HCT116 (cell line): Measurements from ENCODE around the gene ZNF469. TPM values are rescaled to one million over a fixed set of nuclear protein-coding genes. Genes with fewer than 3 reads are reported as not detected.

Experiments
- ATAC-seq: fragments of 200-7000 bp; cut with Tn5 transposase; 2 replicates; pipeline ENCODE4 v1.9.1; 2020; ENCODE audit warnings: mild to moderate bottlenecking, moderate library complexity
- BruUV-seq: library from RNA; stranded (reverse); fragments of 400-500 nt; replicated peaks from 2 replicates; lab custom pipeline; 2021; lab: Mats Ljungman, UMichigan
- CTCF ChIA-PET: fragments of 300-600 bp; sonication (Branson Sonifier 250); formaldehyde crosslinking; loops from one replicate; lab custom pipeline; 2021; ENCODE audit warnings: antibody characterized with exemption; lab: Charles Lee
- POLR2A ChIA-PET: fragments of 300-600, 350-600 bp; sonication (Branson Sonifier 250); formaldehyde crosslinking; loops from one replicate; lab custom pipeline; 2021; ENCODE audit warnings: antibody characterized with exemption; lab: Charles Lee
- RAD21 ChIA-PET, 2 experiments: fragments of 300-600 bp; sonication (Branson Sonifier 250); formaldehyde crosslinking; loops; one replicate each; lab custom pipeline; 2023; ENCODE audit warnings: low total read pairs in 2 of 2; ENCODE audit not compliant: uncharacterized antibody in 2 of 2, unreplicated experiment in 2 of 2, low non-redundant PET in 1 of 2; lab: Charles Lee
- DNase-seq: peaks from one replicate; pipeline ENCODE4 v3.0.0-alpha.2; 2010; ENCODE audit warnings: low read depth, low spot score
- H2AFZ ChIP-seq: fragments of 200-600 bp; shearing (Covaris generic), sonication (generic); 2 replicates; pipeline ENCODE4 v1.6.1; 2017; ENCODE audit warnings: low read depth, mixed run types, mixed read lengths, antibody characterized with exemption, low read length; ENCODE audit not compliant: poor library complexity, severe bottlenecking
- H3K27ac ChIP-seq: 2 replicates; pipeline ENCODE4 v1.5.1; 2012; ENCODE audit warnings: low read depth, low read length
- H3K27me3 ChIP-seq: fragments of 200-600 bp; sonication (generic); 2 replicates; pipeline ENCODE4 v1.6.1; 2016; ENCODE audit warnings: mixed run types, low read length, mixed read lengths; ENCODE audit not compliant: insufficient read depth
- H3K36me3 ChIP-seq, 2 experiments: fragments of 200-500 bp in 1 of 2; fragments of 200-600 bp in 1 of 2; sonication (Bioruptor generic) in 1 of 2; sonication (generic) in 1 of 2; 2 replicates each; pipeline versions ENCODE4 v1.5.1 to v1.6.1; 2014 to 2016; ENCODE audit warnings: low read length in 2 of 2, inconsistent platforms in 1 of 2, mixed read lengths in 1 of 2, mixed run types in 1 of 2; ENCODE audit not compliant: insufficient read depth in 2 of 2, control insufficient read depth in 1 of 2
- H3K4me1 ChIP-seq, 2 experiments: fragments of 200-600 bp in 1 of 2; sonication (generic) in 1 of 2; 2 replicates each; pipeline versions ENCODE4 v1.5.1 to v1.6.1; 2012 to 2017; ENCODE audit warnings: low read length in 2 of 2, inconsistent platforms in 1 of 2, mild to moderate bottlenecking in 1 of 2, mixed read lengths in 1 of 2, mixed run types in 1 of 2, moderate library complexity in 1 of 2; ENCODE audit not compliant: insufficient read depth in 2 of 2, control insufficient read depth in 1 of 2
- H3K4me2 ChIP-seq: fragments of 200-600 bp; sonication (generic); 2 replicates; pipeline ENCODE4 v1.6.1; 2017; ENCODE audit warnings: mixed run types, low read length, mixed read lengths
- H3K4me3 ChIP-seq, 2 experiments: fragments of 200-600 bp in 1 of 2; sonication (generic) in 1 of 2; replicated peaks in 1 of 2; 2 replicates each; pipeline ENCODE4 v1.5.1; 2011 to 2016; ENCODE audit warnings: low read length in 2 of 2, control low read depth in 1 of 2, low read depth in 1 of 2, mild to moderate bottlenecking in 1 of 2, mixed read lengths in 1 of 2, mixed run types in 1 of 2
- H3K79me2 ChIP-seq: fragments of 200-600 bp; sonication (generic); 2 replicates; pipeline ENCODE4 v1.6.1; 2017; ENCODE audit warnings: mild to moderate bottlenecking, mixed run types, low read length, moderate library complexity, mixed read lengths; ENCODE audit not compliant: insufficient read depth
- H3K9ac ChIP-seq: fragments of 200-600 bp; sonication (generic); 2 replicates; pipeline ENCODE4 v1.6.1; 2016; ENCODE audit warnings: low read length, mixed read lengths
- H3K9me2 ChIP-seq: fragments of 200-600 bp; sonication (generic), shearing (Covaris generic); 2 replicates; pipeline ENCODE4 v1.6.1; 2017; ENCODE audit warnings: mixed run types, mild to moderate bottlenecking, moderate library complexity; ENCODE audit not compliant: insufficient read depth
- H3K9me3 ChIP-seq, 2 experiments: fragments of 200-500 bp in 1 of 2; fragments of 200-600 bp in 1 of 2; sonication (Bioruptor generic) in 1 of 2; sonication (generic) in 1 of 2; 2 replicates each; pipeline ENCODE4 v1.6.1; 2014 to 2017; ENCODE audit warnings: low read length in 2 of 2, mixed read lengths in 2 of 2, inconsistent platforms in 1 of 2, low read depth in 1 of 2, mild to moderate bottlenecking in 1 of 2, mixed run types in 1 of 2, moderate library complexity in 1 of 2; ENCODE audit not compliant: control insufficient read depth in 1 of 2, insufficient read depth in 1 of 2
- H4K20me1 ChIP-seq: fragments of 200-600 bp; sonication (generic), shearing (Covaris generic); 2 replicates; pipeline ENCODE4 v1.6.1; 2017; ENCODE audit warnings: mixed run types, mild to moderate bottlenecking, moderate library complexity; ENCODE audit not compliant: insufficient read depth
- CEBPB ChIP-seq: IDR thresholded peaks from 2 replicates; pipeline ENCODE4 v1.6.1; 2012; ENCODE audit warnings: low read depth
- EGR1 ChIP-seq: IDR thresholded peaks from 2 replicates; pipeline ENCODE4 v1.6.1; 2012; ENCODE audit warnings: low read depth
- EZH2 ChIP-seq: fragments of 200-600 bp; sonication (generic); IDR thresholded peaks from 2 replicates; pipeline ENCODE4 v1.6.1; 2017; ENCODE audit warnings: antibody characterized with exemption, mixed run types
- FOSL1 ChIP-seq: IDR thresholded peaks from 2 replicates; pipeline ENCODE4 v1.6.1; 2012; ENCODE audit warnings: low read depth
- JUND ChIP-seq: IDR thresholded peaks from 2 replicates; pipeline ENCODE4 v1.6.1; 2012
- POLR2A ChIP-seq: IDR thresholded peaks from 2 replicates; pipeline ENCODE4 v1.7.0; 2011; ENCODE audit warnings: borderline replicate concordance; ENCODE audit not compliant: insufficient read depth, insufficient read length; ENCODE audit errors: extremely low read depth
- RAD21 ChIP-seq: IDR thresholded peaks from 2 replicates; pipeline ENCODE4 v1.6.1; 2012; ENCODE audit warnings: low read depth, mild to moderate bottlenecking
- SIN3A ChIP-seq: IDR thresholded peaks from 2 replicates; pipeline ENCODE4 v1.6.1; 2012; ENCODE audit warnings: low read depth
- SP1 ChIP-seq: IDR thresholded peaks from 2 replicates; pipeline ENCODE4 v1.6.1; 2012; ENCODE audit warnings: low read depth
- TCF7L2 ChIP-seq: IDR thresholded peaks from 2 replicates; pipeline ENCODE4 v1.7.0; 2011; ENCODE audit warnings: borderline replicate concordance, inconsistent platforms; ENCODE audit not compliant: insufficient read depth, insufficient read length; ENCODE audit errors: extremely low read depth
- YY1 ChIP-seq: IDR thresholded peaks from 2 replicates; pipeline ENCODE4 v1.6.1; 2011; ENCODE audit warnings: low read length, low read depth, moderate library complexity, mild to moderate bottlenecking; ENCODE audit not compliant: insufficient replicate concordance; ENCODE audit errors: extremely low read depth
- ZFX ChIP-seq: fragments of 450-650 bp; IDR thresholded peaks from 2 replicates; pipeline ENCODE4 v1.6.1; 2017
- intact Hi-C: fragments of 100-400 bp; cut with micrococcal nuclease; formaldehyde crosslinking; loops from 2 replicates; pipeline ENCODE4 v1.10.0; 2022
- total RNA-seq: library from RNA; stranded (reverse); gene quantifications from one replicate; pipeline ENCODE4 v1.2.1, GENCODE V29; 2021; ENCODE audit not compliant: unreplicated experiment
- TF ChIP-seq, protein P1 (sequence below): IDR thresholded peaks from 2 replicates; pipeline ENCODE4 v1.6.1; 2012
- TF ChIP-seq, protein P2 (sequence below): IDR thresholded peaks from 2 replicates; pipeline ENCODE4 v1.6.1; 2012
- TF ChIP-seq, protein P3 (sequence below), 3 experiments: fragments of 200-600 bp in 1 of 3; sonication (generic) in 1 of 3; IDR thresholded peaks in 2 of 3; conservative IDR thresholded peaks in 1 of 3; 2 replicates each; pipeline ENCODE4 v1.5.1; 2012 to 2017; ENCODE audit warnings: low read depth in 2 of 3, low read length in 2 of 3, antibody characterized with exemption in 1 of 3, borderline replicate concordance in 1 of 3, control low read depth in 1 of 3, mild to moderate bottlenecking in 1 of 3, mixed read lengths in 1 of 3, mixed run types in 1 of 3, moderate library complexity in 1 of 3; ENCODE audit not compliant: insufficient read depth in 1 of 3
- TF ChIP-seq, protein P4 (sequence below): IDR thresholded peaks from 2 replicates; pipeline ENCODE4 v1.6.1; 2012; ENCODE audit warnings: low read depth

ZNF469 gene
- total RNA-seq, 1 experiment from 2014 or later, result 5.9 TPM

DNA sequence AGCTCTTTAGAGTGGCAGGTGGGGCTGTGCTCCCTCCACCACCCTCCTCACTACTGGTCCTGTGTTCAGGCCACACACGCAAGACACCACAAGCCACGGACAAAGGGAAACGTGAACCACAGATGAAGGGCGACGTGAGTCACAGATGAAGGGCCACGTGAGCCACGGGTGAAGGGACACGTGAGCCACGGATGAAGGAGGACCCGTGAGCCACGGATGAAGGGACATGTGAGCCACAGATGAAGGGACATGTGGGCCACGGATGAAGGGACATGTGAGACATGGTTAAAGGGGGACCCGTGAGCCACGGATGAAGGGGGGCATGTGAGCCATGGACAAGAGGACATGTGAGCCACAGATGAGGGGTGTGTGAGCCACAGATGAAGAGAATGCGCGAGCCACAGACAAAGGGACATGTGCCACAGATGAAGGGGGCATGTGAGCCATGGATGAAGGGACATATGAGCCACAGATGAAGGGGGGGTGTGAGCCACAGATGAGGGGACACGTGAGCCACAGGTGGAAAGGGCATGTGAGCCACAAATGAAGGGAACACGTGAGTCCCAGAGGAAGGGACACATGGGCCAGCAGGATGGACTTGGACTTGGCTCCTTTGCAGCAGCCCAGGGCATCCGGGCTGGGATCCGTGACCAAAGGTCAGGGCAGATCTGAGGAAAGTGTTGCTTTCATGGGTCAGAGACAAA lies 15.6 kb downstream of the ZNF469 start:
- Histone ChIP-seq H3K9me2 (no peaks in the 10 kb centered on the region), H3K27me3 (no peaks in the 10 kb centered on the region), H3K4me3 (no peak overlapping the region), H3K79me2 (peaks cover 4% of the 10 kb centered on the region; the same call in 1 of the 2 replicates), H3K36me3 (no peaks in the 10 kb centered on the region), H4K20me1 (no peaks in the 10 kb centered on the region), H3K9me3 (no peaks in the 10 kb centered on the region), H3K4me1 (no peaks in the 10 kb centered on the region), H3K9ac (no peak overlapping the region), H2AFZ (no peak overlapping the region), H3K4me2 (no peak overlapping the region), H3K27ac (peak overlapping the region; percentile 6; the same call in 1 of the 2 replicates)
- POLR2A ChIA-PET, result no interaction called here
- DNase-seq (no peak), ATAC-seq (no peak)
- BruUV-seq, result no TSS peak
- TF ChIP-seq POLR2A (no peak), SIN3A (no peak), CEBPB (no peak), EZH2 (no peak), YY1 (no peak), ZFX (no peak), SP1 (no peak), JUND (no peak), TCF7L2 (no peak), EGR1 (no peak), RAD21 (no peak), FOSL1 (no peak)
- TF ChIP-seq, protein P1, sequence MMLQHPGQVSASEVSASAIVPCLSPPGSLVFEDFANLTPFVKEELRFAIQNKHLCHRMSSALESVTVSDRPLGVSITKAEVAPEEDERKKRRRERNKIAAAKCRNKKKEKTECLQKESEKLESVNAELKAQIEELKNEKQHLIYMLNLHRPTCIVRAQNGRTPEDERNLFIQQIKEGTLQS, result no peak
- TF ChIP-seq, protein P2, sequence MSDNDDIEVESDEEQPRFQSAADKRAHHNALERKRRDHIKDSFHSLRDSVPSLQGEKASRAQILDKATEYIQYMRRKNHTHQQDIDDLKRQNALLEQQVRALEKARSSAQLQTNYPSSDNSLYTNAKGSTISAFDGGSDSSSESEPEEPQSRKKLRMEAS, result no peak
- TF ChIP-seq, protein P3, sequence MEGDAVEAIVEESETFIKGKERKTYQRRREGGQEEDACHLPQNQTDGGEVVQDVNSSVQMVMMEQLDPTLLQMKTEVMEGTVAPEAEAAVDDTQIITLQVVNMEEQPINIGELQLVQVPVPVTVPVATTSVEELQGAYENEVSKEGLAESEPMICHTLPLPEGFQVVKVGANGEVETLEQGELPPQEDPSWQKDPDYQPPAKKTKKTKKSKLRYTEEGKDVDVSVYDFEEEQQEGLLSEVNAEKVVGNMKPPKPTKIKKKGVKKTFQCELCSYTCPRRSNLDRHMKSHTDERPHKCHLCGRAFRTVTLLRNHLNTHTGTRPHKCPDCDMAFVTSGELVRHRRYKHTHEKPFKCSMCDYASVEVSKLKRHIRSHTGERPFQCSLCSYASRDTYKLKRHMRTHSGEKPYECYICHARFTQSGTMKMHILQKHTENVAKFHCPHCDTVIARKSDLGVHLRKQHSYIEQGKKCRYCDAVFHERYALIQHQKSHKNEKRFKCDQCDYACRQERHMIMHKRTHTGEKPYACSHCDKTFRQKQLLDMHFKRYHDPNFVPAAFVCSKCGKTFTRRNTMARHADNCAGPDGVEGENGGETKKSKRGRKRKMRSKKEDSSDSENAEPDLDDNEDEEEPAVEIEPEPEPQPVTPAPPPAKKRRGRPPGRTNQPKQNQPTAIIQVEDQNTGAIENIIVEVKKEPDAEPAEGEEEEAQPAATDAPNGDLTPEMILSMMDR (IDR thresholded peaks at IDR 0.05 in 2 of 3, conservative IDR thresholded peaks at IDR 0.05 in 1 of 3; ENCODE audit: borderline replicate concordance in 1 of 3, insufficient read depth in 1 of 3, low read depth in 2 of 3, low read length in 2 of 3), result no peak
- TF ChIP-seq, protein P4, sequence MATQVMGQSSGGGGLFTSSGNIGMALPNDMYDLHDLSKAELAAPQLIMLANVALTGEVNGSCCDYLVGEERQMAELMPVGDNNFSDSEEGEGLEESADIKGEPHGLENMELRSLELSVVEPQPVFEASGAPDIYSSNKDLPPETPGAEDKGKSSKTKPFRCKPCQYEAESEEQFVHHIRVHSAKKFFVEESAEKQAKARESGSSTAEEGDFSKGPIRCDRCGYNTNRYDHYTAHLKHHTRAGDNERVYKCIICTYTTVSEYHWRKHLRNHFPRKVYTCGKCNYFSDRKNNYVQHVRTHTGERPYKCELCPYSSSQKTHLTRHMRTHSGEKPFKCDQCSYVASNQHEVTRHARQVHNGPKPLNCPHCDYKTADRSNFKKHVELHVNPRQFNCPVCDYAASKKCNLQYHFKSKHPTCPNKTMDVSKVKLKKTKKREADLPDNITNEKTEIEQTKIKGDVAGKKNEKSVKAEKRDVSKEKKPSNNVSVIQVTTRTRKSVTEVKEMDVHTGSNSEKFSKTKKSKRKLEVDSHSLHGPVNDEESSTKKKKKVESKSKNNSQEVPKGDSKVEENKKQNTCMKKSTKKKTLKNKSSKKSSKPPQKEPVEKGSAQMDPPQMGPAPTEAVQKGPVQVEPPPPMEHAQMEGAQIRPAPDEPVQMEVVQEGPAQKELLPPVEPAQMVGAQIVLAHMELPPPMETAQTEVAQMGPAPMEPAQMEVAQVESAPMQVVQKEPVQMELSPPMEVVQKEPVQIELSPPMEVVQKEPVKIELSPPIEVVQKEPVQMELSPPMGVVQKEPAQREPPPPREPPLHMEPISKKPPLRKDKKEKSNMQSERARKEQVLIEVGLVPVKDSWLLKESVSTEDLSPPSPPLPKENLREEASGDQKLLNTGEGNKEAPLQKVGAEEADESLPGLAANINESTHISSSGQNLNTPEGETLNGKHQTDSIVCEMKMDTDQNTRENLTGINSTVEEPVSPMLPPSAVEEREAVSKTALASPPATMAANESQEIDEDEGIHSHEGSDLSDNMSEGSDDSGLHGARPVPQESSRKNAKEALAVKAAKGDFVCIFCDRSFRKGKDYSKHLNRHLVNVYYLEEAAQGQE, result no peak
- CTCF ChIA-PET, result no interaction called here
- intact Hi-C loops, result no loop called here
- RAD21 ChIA-PET, result no interaction called here
